Neural progenitor cell (in vitro differentiated cells): Measurements from ENCODE around the gene VTI1A. TPM values are rescaled to one million over a fixed set of nuclear protein-coding genes. Genes with fewer than 3 reads are reported as not detected.

Experiments used
- DNase-seq: peaks from one replicate; pipeline ENCODE4 v3.0.0-alpha.2; 2016; ENCODE audit warnings: low spot score
- H2AFZ ChIP-seq: fragments of 200-600 bp; sonication (generic); replicated peaks from 2 replicates; pipeline ENCODE4 v1.6.1; 2016; ENCODE audit warnings: antibody characterized with exemption
- H3F3A ChIP-seq: fragments of 200-600 bp; sonication (generic); 2 replicates; pipeline ENCODE4 v1.6.1; 2016; ENCODE audit warnings: antibody characterized with exemption, low read depth
- H3K27ac ChIP-seq: fragments of 200-600 bp; sonication (generic); 2 replicates; pipeline ENCODE4 v1.5.1; 2016; ENCODE audit warnings: mild to moderate bottlenecking
- H3K27me3 ChIP-seq: fragments of 200-600 bp; sonication (generic); 2 replicates; pipeline ENCODE4 v1.6.1; 2016; ENCODE audit warnings: mild to moderate bottlenecking, moderate library complexity
- H3K36me3 ChIP-seq: fragments of 200-600 bp; sonication (generic); 2 replicates; pipeline ENCODE4 v1.5.1; 2016
- H3K4me1 ChIP-seq: fragments of 200-600 bp; sonication (generic); 2 replicates; pipeline ENCODE4 v1.6.1; 2016; ENCODE audit warnings: mixed run types
- H3K4me2 ChIP-seq: fragments of 200-600 bp; sonication (generic); 2 replicates; pipeline ENCODE4 v1.6.1; 2016
- H3K4me3 ChIP-seq: fragments of 200-600 bp; sonication (generic); 2 replicates; pipeline ENCODE4 v1.5.1; 2016
- H3K79me2 ChIP-seq: fragments of 200-600 bp; sonication (generic); 2 replicates; pipeline ENCODE4 v1.6.1; 2016; ENCODE audit warnings: low read depth
- H3K9ac ChIP-seq: fragments of 200-600 bp; sonication (generic); 2 replicates; pipeline ENCODE4 v1.6.1; 2016
- H3K9me3 ChIP-seq: fragments of 200-600 bp; sonication (generic); 2 replicates; pipeline ENCODE4 v1.5.1; 2016; ENCODE audit warnings: low read depth
- H4K20me1 ChIP-seq: fragments of 200-600 bp; sonication (generic); 2 replicates; pipeline ENCODE4 v1.6.1; 2016; ENCODE audit warnings: low read depth
- H3K27ac Mint-ChIP-seq: 3 replicates; pipeline ENCODE4 v1.8.0; 2021; ENCODE audit warnings: mixed read lengths
- H3K27me3 Mint-ChIP-seq: 2 replicates; pipeline ENCODE4 v1.8.0; 2022; ENCODE audit warnings: low read depth, mild to moderate bottlenecking, inconsistent platforms, moderate library complexity, mixed read lengths; ENCODE audit not compliant: insufficient read depth
- H3K36me3 Mint-ChIP-seq: 3 replicates; pipeline ENCODE4 v1.8.0; 2021; ENCODE audit warnings: mixed read lengths
- H3K4me1 Mint-ChIP-seq: 3 replicates; pipeline ENCODE4 v1.8.0; 2021; ENCODE audit warnings: mixed read lengths
- H3K4me3 Mint-ChIP-seq: 3 replicates; pipeline ENCODE4 v1.8.0; 2021; ENCODE audit warnings: mild to moderate bottlenecking, moderate library complexity, mixed read lengths
- H3K9me3 Mint-ChIP-seq: 3 replicates; pipeline ENCODE4 v1.8.0; 2020; ENCODE audit warnings: mixed read lengths
- CTCF ChIP-seq: fragments of 200-600 bp; sonication (generic); IDR thresholded peaks from 2 replicates; pipeline ENCODE4 v1.5.1; 2017; ENCODE audit warnings: antibody characterized with exemption, mild to moderate bottlenecking
- EZH2 ChIP-seq: fragments of 200-600 bp; sonication (generic); IDR thresholded peaks from 2 replicates; pipeline ENCODE4 v1.6.1; 2017; ENCODE audit warnings: antibody characterized with exemption, mild to moderate bottlenecking, moderate library complexity
- EZH2phosphoT487 ChIP-seq: fragments of 200-600 bp; sonication (generic); IDR thresholded peaks from 2 replicates; pipeline ENCODE4 v1.6.1; 2017; ENCODE audit warnings: antibody characterized with exemption
- total RNA-seq: library from RNA; depleted of rRNA; stranded (reverse); fragments of >200 nt; gene quantifications from 2 replicates; pipeline ENCODE4 v1.2.3, GENCODE V29; 2015; ENCODE audit warnings: low replicate concordance

VTI1A gene
- total RNA-seq, 1 donor from 2014 or later, result 28.8 TPM

GRCh38 chr10:112816891-112817290, 369.9 kb downstream of the VTI1A start:
- H3K79me2 ChIP-seq, result no peaks in the 10 kb centered on the region
- no peak overlapping the region for H3K27ac Mint-ChIP-seq
- H4K20me1 ChIP-seq, result no peaks in the 10 kb centered on the region
- H3K27me3 ChIP-seq, result no peaks in the 10 kb centered on the region
- no peaks in the 10 kb centered on the region for H3K9me3 Mint-ChIP-seq
- H3K4me3 Mint-ChIP-seq, result no peak overlapping the region
- peaks cover 51% of the 10 kb centered on the region for H3K4me1 ChIP-seq
- H3K9me3 ChIP-seq, result no peaks in the 10 kb centered on the region
- no peak overlapping the region for H3K4me2 ChIP-seq
- no peak overlapping the region for H2AFZ ChIP-seq
- H3K36me3 Mint-ChIP-seq, result peaks cover 5% of the 10 kb centered on the region
- no peak overlapping the region for H3K27ac ChIP-seq
- H3K36me3 ChIP-seq, result no peaks in the 10 kb centered on the region
- no peak overlapping the region for H3K4me3 ChIP-seq
- no peak for DNase-seq
- peaks cover 7% of the 10 kb centered on the region for H3K27me3 Mint-ChIP-seq
- H3F3A ChIP-seq, result peaks cover 15% of the 10 kb centered on the region
- no peak overlapping the region for H3K9ac ChIP-seq
- peaks cover 82% of the 10 kb centered on the region for H3K4me1 Mint-ChIP-seq
- TF ChIP-seq EZH2 (no peak), EZH2phosphoT487 (no peak), CTCF (no peak)

- no peaks in the 10 kb centered on the region for H4K20me1 ChIP-seq
- H3K4me2 ChIP-seq, result peak overlapping the region; percentile 2
- Mint-ChIP-seq H3K27me3 (peaks cover 2% of the 10 kb centered on the region), H3K9me3 (no peaks in the 10 kb centered on the region), H3K4me3 (peak overlapping the region; percentile 19), H3K4me1 (peaks cover 76% of the 10 kb centered on the region), H3K36me3 (peaks cover 5% of the 10 kb centered on the region), H3K27ac (peak overlapping the region; percentile 13)
- peaks cover 41% of the 10 kb centered on the region for H3K4me1 ChIP-seq
- H3K27me3 ChIP-seq, result no peaks in the 10 kb centered on the region
- H3K9me3 ChIP-seq, result no peaks in the 10 kb centered on the region
- H3F3A ChIP-seq, result peaks cover 2% of the 10 kb centered on the region
- no peaks in the 10 kb centered on the region for H3K36me3 ChIP-seq
- no peak for TF ChIP-seq EZH2phosphoT487
- no peak for TF ChIP-seq EZH2
- no peak for TF ChIP-seq CTCF
- no peaks in the 10 kb centered on the region for H3K79me2 ChIP-seq
- H3K27ac ChIP-seq, result no peak overlapping the region
- H2AFZ ChIP-seq, result no peak overlapping the region
- no peak overlapping the region for H3K4me3 ChIP-seq
- no peak overlapping the region for H3K9ac ChIP-seq
- no peak for DNase-seq
These were observed 371.2 kb downstream of the VTI1A start for GRCh38 chr10:112817981-112818777.

GRCh38 chr10:112819231-112819630, 372.2 kb downstream of the VTI1A start:
- peaks cover 34% of the 10 kb centered on the region for H3K4me1 ChIP-seq
- H3K27ac ChIP-seq, result no peak overlapping the region
- TF ChIP-seq CTCF (no peak), EZH2phosphoT487 (no peak), EZH2 (no peak)
- H3K27me3 ChIP-seq, result no peaks in the 10 kb centered on the region
- H3K79me2 ChIP-seq, result no peaks in the 10 kb centered on the region
- H3K4me2 ChIP-seq, result no peak overlapping the region
- no peaks in the 10 kb centered on the region for H3F3A ChIP-seq
- Mint-ChIP-seq H3K4me3 (no peak overlapping the region), H3K9me3 (no peaks in the 10 kb centered on the region), H3K27ac (peak overlapping the region; percentile 31), H3K4me1 (peaks cover 74% of the 10 kb centered on the region), H3K36me3 (peaks cover 5% of the 10 kb centered on the region), H3K27me3 (peaks cover 2% of the 10 kb centered on the region)
- H2AFZ ChIP-seq, result no peak overlapping the region
- DNase-seq, result no peak
- H3K36me3 ChIP-seq, result no peaks in the 10 kb centered on the region
- H3K9me3 ChIP-seq, result no peaks in the 10 kb centered on the region
- no peak overlapping the region for H3K9ac ChIP-seq
- no peaks in the 10 kb centered on the region for H4K20me1 ChIP-seq
- H3K4me3 ChIP-seq, result no peak overlapping the region
